ENCODE data around the gene GPR107. TPM values are rescaled to one million over a fixed set of nuclear protein-coding genes. Genes with fewer than 3 reads are reported as not detected.

GPR107 gene
- total RNA-seq, 4 donors from 2014 or later, result 24.2 to 38.4 (median 30.4) TPM

- no peak for ATAC-seq
- no peak for TF ChIP-seq POLR2A (IDR thresholded peaks at IDR 0.05)
- TF ChIP-seq, protein P1, sequence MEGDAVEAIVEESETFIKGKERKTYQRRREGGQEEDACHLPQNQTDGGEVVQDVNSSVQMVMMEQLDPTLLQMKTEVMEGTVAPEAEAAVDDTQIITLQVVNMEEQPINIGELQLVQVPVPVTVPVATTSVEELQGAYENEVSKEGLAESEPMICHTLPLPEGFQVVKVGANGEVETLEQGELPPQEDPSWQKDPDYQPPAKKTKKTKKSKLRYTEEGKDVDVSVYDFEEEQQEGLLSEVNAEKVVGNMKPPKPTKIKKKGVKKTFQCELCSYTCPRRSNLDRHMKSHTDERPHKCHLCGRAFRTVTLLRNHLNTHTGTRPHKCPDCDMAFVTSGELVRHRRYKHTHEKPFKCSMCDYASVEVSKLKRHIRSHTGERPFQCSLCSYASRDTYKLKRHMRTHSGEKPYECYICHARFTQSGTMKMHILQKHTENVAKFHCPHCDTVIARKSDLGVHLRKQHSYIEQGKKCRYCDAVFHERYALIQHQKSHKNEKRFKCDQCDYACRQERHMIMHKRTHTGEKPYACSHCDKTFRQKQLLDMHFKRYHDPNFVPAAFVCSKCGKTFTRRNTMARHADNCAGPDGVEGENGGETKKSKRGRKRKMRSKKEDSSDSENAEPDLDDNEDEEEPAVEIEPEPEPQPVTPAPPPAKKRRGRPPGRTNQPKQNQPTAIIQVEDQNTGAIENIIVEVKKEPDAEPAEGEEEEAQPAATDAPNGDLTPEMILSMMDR (IDR thresholded peaks at IDR 0.05), result no peak
- TF ChIP-seq POLR2AphosphoS5 (IDR thresholded peaks at IDR 0.05), result no peak
- TF ChIP-seq EP300 (IDR thresholded peaks at IDR 0.05), result no peak
- WGBS, 2 donors (ENCODE audit: low coverage in 1 of 2), result 63 to 75% methylated on average over 1 of the region's 1 CpG
- Histone ChIP-seq H3K27me3 (no peaks in the 10 kb centered on the region), H3K4me3 (no peak overlapping the region), H3K27ac (no peak overlapping the region), H3K4me1 (peaks cover 0 to 25% (median 5%) of the 10 kb centered on the region in 3 donors), H3K36me3 (no peaks in the 10 kb centered on the region), H3K9me3 (no peaks in the 10 kb centered on the region)
These were observed 92.0 kb downstream of the GPR107 start for GRCh38 chr9:130145658-130146057.

- no peak for ATAC-seq
- 87% methylated on average over 5 of the region's 5 CpGs; no CpG with 5 or more reads in 1 of the 2 donors for WGBS, 2 donors (ENCODE audit: low coverage in 1 of 2)
These were observed 93.5 kb downstream of the GPR107 start for GRCh38 chr9:130147198-130147597.

DNA sequence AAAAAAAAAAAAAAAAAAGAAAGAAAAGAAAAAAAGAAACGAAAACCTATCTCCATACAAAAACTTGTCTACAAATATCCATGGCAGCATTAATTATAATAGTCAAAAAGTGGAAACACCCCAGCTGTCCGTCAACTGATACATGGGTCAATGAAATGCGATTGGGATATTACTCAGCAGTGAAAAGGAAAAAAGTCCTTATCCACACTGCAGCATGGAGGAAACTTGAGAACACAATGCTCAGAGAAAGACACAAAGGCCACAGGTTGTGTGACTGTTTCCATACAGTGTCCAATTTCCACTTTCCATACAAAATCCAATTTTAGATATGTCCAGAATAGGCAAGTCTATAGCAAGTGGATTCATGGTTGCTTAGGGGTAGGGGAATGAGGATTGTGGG, 94.2 kb downstream of the GPR107 start:
- Histone ChIP-seq H3K4me1 (peaks cover 0 to 23% (median 5%) of the 10 kb centered on the region in 3 donors), H3K27ac (no peak overlapping the region), H3K9me3 (no peaks in the 10 kb centered on the region), H3K27me3 (no peaks in the 10 kb centered on the region), H3K36me3 (no peaks in the 10 kb centered on the region), H3K4me3 (no peak overlapping the region)
- 84 to 87% methylated on average over 3 of the region's 3 CpGs for WGBS, 2 donors (ENCODE audit: low coverage in 1 of 2)
- TF ChIP-seq EP300 (IDR thresholded peaks at IDR 0.05) (no peak), POLR2A (IDR thresholded peaks at IDR 0.05) (no peak), POLR2AphosphoS5 (IDR thresholded peaks at IDR 0.05) (no peak)
- TF ChIP-seq, protein P1 (IDR thresholded peaks at IDR 0.05), result no peak
- no peak for ATAC-seq

More at GRCh38 chr9:130147198-130147597, 93.5 kb downstream of the GPR107 start:
- Histone ChIP-seq H3K36me3 (no peaks in the 10 kb centered on the region), H3K4me3 (no peak overlapping the region), H3K27me3 (no peaks in the 10 kb centered on the region), H3K4me1 (peaks cover 0 to 23% (median 5%) of the 10 kb centered on the region in 3 donors), H3K9me3 (no peaks in the 10 kb centered on the region), H3K27ac (no peak overlapping the region)
- TF ChIP-seq EP300 (IDR thresholded peaks at IDR 0.05) (no peak), POLR2A (IDR thresholded peaks at IDR 0.05) (no peak), POLR2AphosphoS5 (IDR thresholded peaks at IDR 0.05) (no peak)
- TF ChIP-seq, protein P1 (IDR thresholded peaks at IDR 0.05), result no peak

DNA sequence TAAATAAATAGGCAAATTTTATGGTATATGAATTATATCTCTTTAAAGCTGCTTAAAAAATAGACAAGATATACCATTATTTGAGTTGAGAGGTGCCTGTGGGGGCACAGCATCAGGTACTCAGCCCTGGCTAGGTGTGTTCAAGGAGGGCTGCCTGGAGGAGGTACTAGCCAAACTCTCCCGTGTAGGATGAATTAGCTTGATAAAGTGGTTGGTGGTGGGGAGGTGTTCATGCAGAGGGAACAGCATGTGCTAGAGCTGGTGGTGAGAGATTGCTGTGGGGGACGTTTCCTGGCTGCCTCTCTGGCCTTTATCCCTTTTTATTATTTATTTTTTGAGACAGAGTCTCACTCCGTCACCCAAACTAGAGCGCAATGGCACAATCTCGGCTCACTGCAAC, 95.3 kb downstream of the GPR107 start:
- H3K27ac ChIP-seq, result no peak overlapping the region
- no peaks in the 10 kb centered on the region for H3K9me3 ChIP-seq
- H3K27me3 ChIP-seq, result no peaks in the 10 kb centered on the region
- no peak for ATAC-seq
- peaks cover 0 to 12% (median 5%) of the 10 kb centered on the region in 3 donors for H3K4me1 ChIP-seq
- H3K4me3 ChIP-seq, result no peak overlapping the region
- no peak for TF ChIP-seq EP300 (IDR thresholded peaks at IDR 0.05)
- no peak for TF ChIP-seq POLR2AphosphoS5 (IDR thresholded peaks at IDR 0.05)
- no peak for TF ChIP-seq POLR2A (IDR thresholded peaks at IDR 0.05)
- TF ChIP-seq, protein P1 (IDR thresholded peaks at IDR 0.05), result no peak
- H3K36me3 ChIP-seq, result no peaks in the 10 kb centered on the region
- 72 to 82% methylated on average over 2 to 5 of the region's 5 CpGs for WGBS, 2 donors (ENCODE audit: low coverage in 1 of 2)

DNA sequence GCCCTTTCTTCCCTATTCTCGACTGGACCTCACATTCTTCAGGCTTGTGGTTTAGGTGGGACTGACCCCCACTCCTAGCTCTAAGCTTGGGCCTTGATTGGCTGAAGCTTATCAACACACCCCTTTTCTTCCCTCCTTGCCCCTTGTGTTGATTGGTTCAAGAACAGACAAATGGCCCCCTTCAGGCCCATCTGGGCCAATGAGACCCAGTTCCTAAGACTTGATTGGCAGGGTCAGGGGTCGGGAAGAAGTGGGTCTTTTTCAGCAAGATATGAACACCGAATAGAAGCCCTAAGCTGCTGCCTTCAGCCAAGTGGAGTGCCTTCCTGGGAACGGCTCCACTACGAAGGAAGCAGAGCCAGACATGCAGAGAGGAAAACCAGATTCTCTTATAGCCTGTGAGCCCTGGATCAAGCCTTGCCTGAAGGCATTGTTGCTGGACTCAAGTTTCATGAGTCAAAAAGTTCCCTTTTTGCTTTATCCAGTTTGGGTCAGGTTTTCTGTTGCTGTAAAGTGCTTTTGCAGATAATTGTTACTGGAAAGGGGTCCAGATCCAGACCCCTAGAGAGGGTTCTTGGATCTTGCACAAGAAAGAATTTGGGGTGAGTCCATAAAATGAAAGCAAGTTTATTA, 96.1 kb downstream of the GPR107 start:
- Histone ChIP-seq H3K4me1 (peaks cover 0 to 5% (median under 1%) of the 10 kb centered on the region in 3 donors), H3K27ac (no peak overlapping the region), H3K4me3 (no peak overlapping the region), H3K36me3 (no peaks in the 10 kb centered on the region), H3K27me3 (no peaks in the 10 kb centered on the region), H3K9me3 (no peaks in the 10 kb centered on the region)
- TF ChIP-seq POLR2A (IDR thresholded peaks at IDR 0.05), result no peak
- no peak for TF ChIP-seq POLR2AphosphoS5 (IDR thresholded peaks at IDR 0.05)
- TF ChIP-seq EP300 (IDR thresholded peaks at IDR 0.05), result no peak
- TF ChIP-seq, protein P1 (IDR thresholded peaks at IDR 0.05), result no peak
- 86 to 100% methylated on average over 1 to 2 of the region's 5 CpGs for WGBS, 2 donors (ENCODE audit: low coverage in 1 of 2)
- ATAC-seq, result no peak
